ENCODE measurements around the gene RYR2. TPM values are rescaled to one million over a fixed set of nuclear protein-coding genes. Genes with fewer than 3 reads are reported as not detected.

The RYR2 gene
- polyA plus RNA-seq, 1 experiment: not detected

- no peak overlapping the region for H3K27ac ChIP-seq (ENCODE audit: low read depth, low read length)
- peaks cover 2% of the 10 kb centered on the region; the same call in 1 of the 2 replicates for H3K9me3 ChIP-seq (ENCODE audit: control insufficient read depth, insufficient read depth, low read length)
- no peak for DNase-seq (ENCODE audit: low read depth, low spot score)
- no peak overlapping the region for H3K4me3 ChIP-seq (ENCODE audit: low read depth, low read length)
- ChIA-PET CTCF (no interaction called here), POLR2A (no interaction called here)
- H3K27me3 ChIP-seq (ENCODE audit: control insufficient read depth, insufficient read depth, low read length): no peaks in the 10 kb centered on the region
- no peak for TF ChIP-seq CTCF (IDR thresholded peaks at IDR 0.05; ENCODE audit: low read depth, low read length)
Observed at GRCh38 chr1:237191403-237191802, 149.4 kb downstream of the RYR2 start.

- POLR2A ChIA-PET: no interaction called here
- Histone ChIP-seq H3K27ac (ENCODE audit: low read depth, low read length) (no peak overlapping the region), H3K9me3 (ENCODE audit: control insufficient read depth, insufficient read depth, low read length) (no peaks in the 10 kb centered on the region; the same call in 1 of the 2 replicates), H3K27me3 (ENCODE audit: control insufficient read depth, insufficient read depth, low read length) (no peaks in the 10 kb centered on the region), H3K4me3 (ENCODE audit: low read depth, low read length) (no peak overlapping the region)
- CTCF ChIA-PET: no interaction called here
- DNase-seq (ENCODE audit: low read depth, low spot score): no peak
- no peak for TF ChIP-seq CTCF (IDR thresholded peaks at IDR 0.05; ENCODE audit: low read depth, low read length)
Observed at GRCh38 chr1:237197470-237198425, 155.8 kb downstream of the RYR2 start.

- Histone ChIP-seq H3K9me3 (ENCODE audit: control insufficient read depth, insufficient read depth, low read length) (no peaks in the 10 kb centered on the region), H3K4me3 (ENCODE audit: low read depth, low read length) (no peak overlapping the region), H3K27ac (ENCODE audit: low read depth, low read length) (no peak overlapping the region), H3K27me3 (ENCODE audit: control insufficient read depth, insufficient read depth, low read length) (no peaks in the 10 kb centered on the region)
- ChIA-PET POLR2A (no interaction called here), CTCF (no interaction called here)
- TF ChIP-seq CTCF (IDR thresholded peaks at IDR 0.05; ENCODE audit: low read depth, low read length): no peak
- DNase-seq (ENCODE audit: low read depth, low spot score): no peak
Observed at GRCh38 chr1:237199026-237199425, 157.0 kb downstream of the RYR2 start.

- no peak for DNase-seq (ENCODE audit: low read depth, low spot score)
- Histone ChIP-seq H3K27ac (ENCODE audit: low read depth, low read length) (no peak overlapping the region), H3K9me3 (ENCODE audit: control insufficient read depth, insufficient read depth, low read length) (peaks cover 16% of the 10 kb centered on the region), H3K27me3 (ENCODE audit: control insufficient read depth, insufficient read depth, low read length) (no peaks in the 10 kb centered on the region), H3K4me3 (ENCODE audit: low read depth, low read length) (no peak overlapping the region)
- ChIA-PET CTCF (no interaction called here), POLR2A (no interaction called here)
- no peak for TF ChIP-seq CTCF (IDR thresholded peaks at IDR 0.05; ENCODE audit: low read depth, low read length)
Observed at GRCh38 chr1:237201155-237201554, 159.2 kb downstream of the RYR2 start.

GRCh38 chr1:237204841-237205240, 162.9 kb downstream of the RYR2 start:
- H3K27me3 ChIP-seq (ENCODE audit: control insufficient read depth, insufficient read depth, low read length): no peaks in the 10 kb centered on the region
- TF ChIP-seq CTCF (IDR thresholded peaks at IDR 0.05; ENCODE audit: low read depth, low read length): no peak
- POLR2A ChIA-PET: no interaction called here
- CTCF ChIA-PET: no interaction called here
- H3K9me3 ChIP-seq (ENCODE audit: control insufficient read depth, insufficient read depth, low read length): peaks cover 16% of the 10 kb centered on the region
- DNase-seq (ENCODE audit: low read depth, low spot score): no peak
- H3K4me3 ChIP-seq (ENCODE audit: low read depth, low read length): no peak overlapping the region
- H3K27ac ChIP-seq (ENCODE audit: low read depth, low read length): no peak overlapping the region

All from AG04450 (cell line).